ENCODE results near the gene MBD2.

MBD2 gene, protein sequence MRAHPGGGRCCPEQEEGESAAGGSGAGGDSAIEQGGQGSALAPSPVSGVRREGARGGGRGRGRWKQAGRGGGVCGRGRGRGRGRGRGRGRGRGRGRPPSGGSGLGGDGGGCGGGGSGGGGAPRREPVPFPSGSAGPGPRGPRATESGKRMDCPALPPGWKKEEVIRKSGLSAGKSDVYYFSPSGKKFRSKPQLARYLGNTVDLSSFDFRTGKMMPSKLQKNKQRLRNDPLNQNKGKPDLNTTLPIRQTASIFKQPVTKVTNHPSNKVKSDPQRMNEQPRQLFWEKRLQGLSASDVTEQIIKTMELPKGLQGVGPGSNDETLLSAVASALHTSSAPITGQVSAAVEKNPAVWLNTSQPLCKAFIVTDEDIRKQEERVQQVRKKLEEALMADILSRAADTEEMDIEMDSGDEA

DNA sequence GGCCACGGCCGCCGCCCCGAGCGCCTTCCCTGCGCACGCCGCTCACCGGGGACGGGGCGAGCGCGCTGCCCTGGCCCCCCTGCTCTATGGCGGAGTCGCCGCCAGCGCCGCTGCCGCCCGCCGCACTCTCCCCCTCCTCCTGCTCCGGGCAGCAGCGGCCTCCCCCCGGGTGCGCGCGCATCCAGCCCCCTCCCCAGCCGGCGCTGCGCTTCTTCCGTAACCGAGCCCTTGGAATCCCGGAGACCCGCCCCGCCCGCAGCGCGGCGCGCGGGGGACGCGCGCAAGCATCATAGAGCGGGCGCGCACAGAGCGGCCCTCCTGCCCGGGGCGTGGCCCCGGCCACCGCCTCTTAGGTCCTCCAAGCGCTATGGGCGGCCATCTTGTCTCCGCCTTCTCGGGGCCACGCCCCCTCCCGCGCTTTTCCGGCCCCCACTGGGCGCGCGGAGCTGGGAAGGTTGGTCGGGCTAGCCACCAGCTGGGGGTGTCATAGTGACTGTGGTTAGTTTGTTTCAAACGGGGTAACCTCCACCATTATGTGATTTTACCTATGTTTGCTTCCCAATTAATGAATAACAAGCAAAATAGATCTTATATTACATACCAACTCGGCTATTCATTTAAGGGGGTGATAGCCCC is at the start of gene MBD2:
Gene MBD2, minus strand, starts transcription at position 291 of the 636 bp plus-strand sequence. Its CDS starts 110 bp downstream, at position 181.
- peak; percentile 68 for DNase-seq (ENCODE audit: low read depth)
- H3K4me3 ChIP-seq (ENCODE audit: control insufficient read depth, low read depth, low read length): peak within 1 kb of the TSS; percentile 98
- TF ChIP-seq, protein P1, sequence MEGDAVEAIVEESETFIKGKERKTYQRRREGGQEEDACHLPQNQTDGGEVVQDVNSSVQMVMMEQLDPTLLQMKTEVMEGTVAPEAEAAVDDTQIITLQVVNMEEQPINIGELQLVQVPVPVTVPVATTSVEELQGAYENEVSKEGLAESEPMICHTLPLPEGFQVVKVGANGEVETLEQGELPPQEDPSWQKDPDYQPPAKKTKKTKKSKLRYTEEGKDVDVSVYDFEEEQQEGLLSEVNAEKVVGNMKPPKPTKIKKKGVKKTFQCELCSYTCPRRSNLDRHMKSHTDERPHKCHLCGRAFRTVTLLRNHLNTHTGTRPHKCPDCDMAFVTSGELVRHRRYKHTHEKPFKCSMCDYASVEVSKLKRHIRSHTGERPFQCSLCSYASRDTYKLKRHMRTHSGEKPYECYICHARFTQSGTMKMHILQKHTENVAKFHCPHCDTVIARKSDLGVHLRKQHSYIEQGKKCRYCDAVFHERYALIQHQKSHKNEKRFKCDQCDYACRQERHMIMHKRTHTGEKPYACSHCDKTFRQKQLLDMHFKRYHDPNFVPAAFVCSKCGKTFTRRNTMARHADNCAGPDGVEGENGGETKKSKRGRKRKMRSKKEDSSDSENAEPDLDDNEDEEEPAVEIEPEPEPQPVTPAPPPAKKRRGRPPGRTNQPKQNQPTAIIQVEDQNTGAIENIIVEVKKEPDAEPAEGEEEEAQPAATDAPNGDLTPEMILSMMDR (IDR thresholded peaks at IDR 0.05; ENCODE audit: control insufficient read depth, insufficient read depth, low read depth, low read length, missing control alignments): peak; percentile 11

DNA sequence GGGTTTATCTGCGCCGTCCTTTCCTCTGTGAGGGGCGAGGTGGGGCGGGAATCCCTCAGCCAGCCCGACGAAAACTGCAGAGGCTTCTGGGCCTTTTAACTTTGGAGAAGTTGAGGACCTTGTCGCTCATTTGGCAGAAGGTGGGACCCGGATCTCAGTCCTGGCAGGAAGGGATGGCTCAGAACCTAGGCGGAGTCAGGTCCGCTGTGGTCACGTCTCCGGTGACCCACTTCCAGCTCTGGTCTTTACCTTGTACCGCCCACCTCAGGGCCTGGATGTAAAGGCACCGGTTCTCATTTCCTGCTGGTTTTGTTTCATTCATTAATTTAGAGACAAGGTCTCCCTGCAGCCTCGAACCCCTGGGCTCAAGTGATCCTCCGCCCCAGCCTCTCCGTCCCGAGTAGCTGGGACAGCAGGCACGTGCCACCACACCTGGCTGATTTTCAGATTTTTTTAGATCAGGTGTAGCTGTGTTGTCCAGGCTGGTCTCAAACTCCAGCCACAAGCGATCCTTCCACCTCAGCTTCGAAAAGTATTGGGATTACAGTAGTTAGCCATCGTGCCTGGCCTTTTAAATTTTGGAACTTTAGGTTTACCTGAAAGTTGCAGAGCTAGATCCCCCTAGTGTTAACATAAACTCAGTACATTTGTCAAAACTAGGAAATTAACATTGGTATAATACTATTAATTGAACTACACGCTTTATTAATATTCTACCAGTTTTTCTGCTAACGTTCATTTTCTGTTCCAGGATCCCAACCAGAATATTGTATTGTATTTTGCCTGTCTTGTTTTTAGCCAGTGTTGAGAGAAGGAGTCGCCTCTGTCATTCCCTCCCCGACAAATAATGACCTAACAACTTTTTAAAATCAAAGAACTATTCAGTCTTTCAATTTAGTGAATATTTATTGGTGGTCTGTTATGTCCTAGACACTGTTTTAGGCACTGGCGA is 45.7 kb upstream of the MBD2 start:
- no peak for DNase-seq (ENCODE audit: low read depth)
- TF ChIP-seq, protein P1 (IDR thresholded peaks at IDR 0.05; ENCODE audit: control insufficient read depth, insufficient read depth, low read depth, low read length, missing control alignments): peak; percentile 48

DNA sequence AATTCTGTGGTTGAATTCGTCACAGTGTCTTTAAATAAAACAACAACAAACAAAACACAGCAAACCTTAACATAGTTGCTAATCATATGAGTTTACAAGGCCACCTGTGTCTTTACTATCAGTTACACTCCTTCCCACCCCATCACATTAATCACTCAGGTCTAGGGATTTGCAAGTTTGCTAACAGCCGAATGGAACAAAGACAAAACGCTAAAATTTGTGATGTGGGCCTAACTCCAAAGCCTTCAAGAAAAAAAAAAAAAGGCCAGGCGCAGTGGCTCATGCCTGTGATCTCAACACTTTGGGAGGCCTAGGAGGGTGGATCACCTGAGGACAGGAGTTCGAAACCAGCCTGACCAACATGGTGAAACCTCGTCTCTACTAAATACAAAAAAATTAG is 44.3 kb upstream of the MBD2 start:
- H3K4me3 ChIP-seq (ENCODE audit: control insufficient read depth, low read depth, low read length): peak overlapping the region; percentile 79
- TF ChIP-seq, protein P1 (IDR thresholded peaks at IDR 0.05; ENCODE audit: control insufficient read depth, insufficient read depth, low read depth, low read length, missing control alignments): no peak
- DNase-seq (ENCODE audit: low read depth): no peak

More for the DNA sequence above, 45.7 kb upstream of the MBD2 start:
- peak overlapping the region; percentile 79 for H3K4me3 ChIP-seq (ENCODE audit: control insufficient read depth, low read depth, low read length)

DNA sequence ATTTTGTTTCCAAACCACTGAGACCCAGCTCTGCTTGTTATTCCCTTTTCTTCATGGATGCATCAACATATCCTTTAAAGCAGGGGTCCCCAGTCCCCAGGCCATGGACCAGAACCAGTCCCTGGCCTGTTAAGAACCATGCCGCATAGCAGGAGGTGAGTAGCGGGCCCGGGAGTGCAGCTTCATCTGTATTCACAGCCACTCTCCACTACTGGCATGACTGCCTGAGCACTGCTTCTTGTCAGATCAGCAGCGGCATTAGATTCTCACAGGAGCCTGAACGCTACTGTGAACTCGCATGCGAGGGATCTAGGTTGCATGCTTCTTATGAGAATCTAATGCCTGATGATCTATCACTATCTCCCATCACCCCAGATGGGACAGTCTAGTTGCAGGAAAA is 43.2 kb upstream of the MBD2 start:
- no peak for DNase-seq (ENCODE audit: low read depth)
- TF ChIP-seq, protein P1 (IDR thresholded peaks at IDR 0.05; ENCODE audit: control insufficient read depth, insufficient read depth, low read depth, low read length, missing control alignments): no peak

DNA sequence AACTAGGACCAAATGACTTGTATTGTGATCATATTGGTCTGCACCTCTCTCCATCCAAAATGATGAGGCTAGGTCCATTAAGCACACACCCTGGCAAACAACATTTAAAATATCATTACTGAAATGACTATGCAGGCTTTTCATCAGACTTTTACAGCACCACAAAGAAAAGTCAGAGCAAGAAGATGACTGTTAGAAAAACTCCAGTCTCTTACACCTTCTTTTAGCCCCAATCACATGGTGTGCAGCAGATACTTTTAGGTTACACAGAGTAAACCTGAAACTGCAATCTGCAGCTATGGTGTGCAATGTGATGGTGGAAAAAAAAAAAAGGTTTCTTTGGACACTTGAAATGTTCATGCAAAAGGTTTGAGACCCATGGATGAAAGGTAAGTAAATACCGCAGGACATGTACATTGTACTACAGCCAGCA is 39.5 kb upstream of the MBD2 start:
- TF ChIP-seq, protein P1 (IDR thresholded peaks at IDR 0.05; ENCODE audit: control insufficient read depth, insufficient read depth, low read depth, low read length, missing control alignments): no peak
- H3K4me3 ChIP-seq (ENCODE audit: control insufficient read depth, low read depth, low read length): no peak overlapping the region
- no peak for DNase-seq (ENCODE audit: low read depth)

More for the DNA sequence above, 43.2 kb upstream of the MBD2 start:
- H3K4me3 ChIP-seq (ENCODE audit: control insufficient read depth, low read depth, low read length): no peak overlapping the region

DNA sequence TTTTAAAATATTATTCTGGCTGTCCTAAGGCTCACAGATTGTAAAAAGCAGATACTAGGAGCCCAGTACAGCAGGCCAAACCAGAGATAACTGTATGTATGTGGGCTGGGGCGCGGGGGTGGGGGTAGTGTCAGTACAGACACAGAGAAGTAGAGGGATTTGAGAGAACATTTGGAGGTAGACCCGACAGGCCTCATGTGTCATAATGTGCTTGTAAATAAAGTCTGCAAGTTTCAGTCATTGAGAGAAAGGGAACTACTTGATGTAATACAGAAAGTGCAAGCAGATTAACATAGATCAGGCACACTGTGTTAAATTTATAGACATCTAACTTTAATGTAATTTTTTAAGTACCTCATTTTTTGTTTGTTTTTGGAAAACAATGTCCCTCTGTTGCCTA is 37.4 kb upstream of the MBD2 start:
- no peak overlapping the region for H3K4me3 ChIP-seq (ENCODE audit: control insufficient read depth, low read depth, low read length)
- DNase-seq (ENCODE audit: low read depth): no peak
- TF ChIP-seq, protein P1 (IDR thresholded peaks at IDR 0.05; ENCODE audit: control insufficient read depth, insufficient read depth, low read depth, low read length, missing control alignments): no peak
